ENCODE measurements around the gene TMIGD2.

DNA sequence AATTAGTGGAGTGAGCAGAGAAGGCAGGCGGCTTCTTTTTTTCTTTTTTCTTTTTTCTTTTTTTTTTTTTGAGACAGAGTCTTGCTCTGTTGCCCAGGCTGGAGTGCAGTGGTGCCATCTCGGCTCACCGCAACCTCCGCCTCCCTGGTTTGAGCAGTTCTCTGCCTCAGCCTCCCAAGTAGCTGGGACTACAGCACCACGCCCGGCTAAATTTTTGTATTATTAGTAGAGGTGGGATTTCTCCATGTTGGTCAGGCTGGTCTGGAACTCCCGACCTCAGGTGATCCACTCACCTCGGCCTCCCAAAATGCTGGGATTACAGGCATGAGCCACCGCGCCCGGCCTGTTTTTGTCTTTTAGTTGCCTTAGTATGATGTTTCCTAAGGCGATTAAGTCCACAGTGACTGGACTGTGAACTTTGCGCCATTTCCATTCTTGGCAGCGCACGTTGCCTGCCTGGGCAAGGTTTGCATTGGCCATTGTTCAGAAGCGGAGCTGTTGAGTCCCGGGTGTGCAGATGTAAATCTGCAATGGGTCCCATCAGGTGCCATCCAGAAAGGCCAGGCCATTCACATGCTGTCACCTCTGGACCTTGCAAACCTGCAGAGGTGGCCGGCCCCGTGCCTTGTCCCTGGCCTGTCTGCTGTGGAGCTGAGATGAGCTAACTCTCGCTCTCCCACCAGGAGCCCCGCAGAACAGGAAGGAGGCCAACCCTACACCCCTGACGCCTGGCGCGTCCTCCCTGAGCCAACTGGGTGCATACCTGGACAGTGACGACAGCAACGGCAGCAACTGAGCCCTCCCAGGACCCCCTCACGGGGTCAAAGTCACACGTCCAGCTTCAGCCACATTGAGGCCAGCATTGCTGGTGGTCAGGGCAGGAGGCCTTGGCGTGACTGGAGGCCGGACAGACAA, 34.0 kb downstream of the TMIGD2 start:
- TF ChIP-seq CTCF (IDR thresholded peaks at IDR 0.05), result peak in 2 of 4 donors; percentile 3 to 24
- peak; percentile 57 for TF ChIP-seq POLR2A (IDR thresholded peaks at IDR 0.05)

Data from right lobe of liver (tissue), 4 donors.